CMK (cell line): ENCODE measurements around the gene PIKFYVE.
A peak's percentile ranks its signal among the peaks of the same experiment; 100 is the strongest.
"Not testable (repeated sequence)": the region's sequence is repeated elsewhere in the genome, so short reads cannot be mapped to it uniquely, and the experiment has no call there.

Experiments used
- DNase-seq: peaks from one replicate; pipeline ENCODE4 v3.0.0-alpha.2; 2010; ENCODE audit warnings: low read depth

The PIKFYVE gene, protein sequence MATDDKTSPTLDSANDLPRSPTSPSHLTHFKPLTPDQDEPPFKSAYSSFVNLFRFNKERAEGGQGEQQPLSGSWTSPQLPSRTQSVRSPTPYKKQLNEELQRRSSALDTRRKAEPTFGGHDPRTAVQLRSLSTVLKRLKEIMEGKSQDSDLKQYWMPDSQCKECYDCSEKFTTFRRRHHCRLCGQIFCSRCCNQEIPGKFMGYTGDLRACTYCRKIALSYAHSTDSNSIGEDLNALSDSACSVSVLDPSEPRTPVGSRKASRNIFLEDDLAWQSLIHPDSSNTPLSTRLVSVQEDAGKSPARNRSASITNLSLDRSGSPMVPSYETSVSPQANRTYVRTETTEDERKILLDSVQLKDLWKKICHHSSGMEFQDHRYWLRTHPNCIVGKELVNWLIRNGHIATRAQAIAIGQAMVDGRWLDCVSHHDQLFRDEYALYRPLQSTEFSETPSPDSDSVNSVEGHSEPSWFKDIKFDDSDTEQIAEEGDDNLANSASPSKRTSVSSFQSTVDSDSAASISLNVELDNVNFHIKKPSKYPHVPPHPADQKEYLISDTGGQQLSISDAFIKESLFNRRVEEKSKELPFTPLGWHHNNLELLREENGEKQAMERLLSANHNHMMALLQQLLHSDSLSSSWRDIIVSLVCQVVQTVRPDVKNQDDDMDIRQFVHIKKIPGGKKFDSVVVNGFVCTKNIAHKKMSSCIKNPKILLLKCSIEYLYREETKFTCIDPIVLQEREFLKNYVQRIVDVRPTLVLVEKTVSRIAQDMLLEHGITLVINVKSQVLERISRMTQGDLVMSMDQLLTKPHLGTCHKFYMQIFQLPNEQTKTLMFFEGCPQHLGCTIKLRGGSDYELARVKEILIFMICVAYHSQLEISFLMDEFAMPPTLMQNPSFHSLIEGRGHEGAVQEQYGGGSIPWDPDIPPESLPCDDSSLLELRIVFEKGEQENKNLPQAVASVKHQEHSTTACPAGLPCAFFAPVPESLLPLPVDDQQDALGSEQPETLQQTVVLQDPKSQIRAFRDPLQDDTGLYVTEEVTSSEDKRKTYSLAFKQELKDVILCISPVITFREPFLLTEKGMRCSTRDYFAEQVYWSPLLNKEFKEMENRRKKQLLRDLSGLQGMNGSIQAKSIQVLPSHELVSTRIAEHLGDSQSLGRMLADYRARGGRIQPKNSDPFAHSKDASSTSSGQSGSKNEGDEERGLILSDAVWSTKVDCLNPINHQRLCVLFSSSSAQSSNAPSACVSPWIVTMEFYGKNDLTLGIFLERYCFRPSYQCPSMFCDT (N-terminal part only)

DNA sequence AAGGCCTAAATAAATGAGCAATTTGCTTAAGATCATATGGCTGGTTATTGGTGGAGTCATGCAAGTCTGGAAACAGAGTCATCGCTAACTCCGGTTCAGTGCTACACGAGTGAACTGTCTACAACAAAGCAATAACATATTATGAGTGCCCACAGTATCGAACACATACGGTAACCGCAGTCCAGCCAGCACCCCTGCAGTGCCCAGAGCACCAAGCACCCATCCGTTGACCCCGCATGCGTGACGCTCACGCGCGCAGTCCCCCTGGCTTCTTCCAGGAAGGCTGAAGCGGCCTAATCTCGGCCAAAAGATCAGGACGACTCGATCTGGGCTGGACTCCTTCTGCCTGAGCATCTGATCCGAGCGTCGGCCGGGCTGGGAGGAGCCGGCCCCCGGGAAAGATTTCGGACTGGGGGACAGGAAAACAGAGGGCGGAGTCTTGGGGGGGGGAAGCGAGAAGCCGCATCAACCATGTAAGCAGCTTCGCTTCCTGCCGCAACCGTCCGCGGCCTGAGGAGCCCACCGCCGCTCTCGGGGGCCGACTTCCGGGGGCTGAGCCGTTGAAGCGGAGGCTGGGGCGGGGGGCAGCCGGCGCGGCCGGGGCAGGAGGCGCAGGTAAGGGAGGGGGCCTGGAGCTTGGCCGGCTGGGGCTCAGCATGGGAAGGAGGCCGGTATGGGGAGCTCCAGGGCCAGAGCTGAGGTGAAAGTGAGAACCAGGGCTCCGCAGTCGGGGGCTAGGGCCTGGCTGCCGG, at the start of gene PIKFYVE:
PIKFYVE (plus strand) TSS at position 455 of the 752 bp plus-strand sequence. CDS start 5,265 bp downstream, outside the sequence.
- DNase-seq = peak; percentile 96

DNA sequence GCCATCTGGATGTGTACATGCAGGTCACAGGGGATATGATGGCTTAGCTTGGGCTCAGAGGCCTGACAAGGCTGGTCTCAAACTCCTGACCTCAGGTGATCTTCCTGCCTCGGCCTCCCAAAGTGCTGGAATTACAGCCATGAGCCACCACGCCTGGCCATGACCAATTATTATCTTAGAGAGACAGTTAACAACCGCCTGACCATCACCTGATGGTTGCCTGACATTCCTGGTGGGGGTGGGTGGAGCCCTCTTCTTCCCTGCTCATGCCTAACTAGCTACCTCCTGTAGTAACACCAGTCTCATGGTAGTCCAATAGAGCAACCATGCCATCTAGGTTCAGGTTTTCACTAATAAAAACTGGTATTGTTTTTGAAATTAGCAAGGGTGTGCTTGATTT, 44.2 kb upstream of the PIKFYVE start:
- DNase-seq = not testable (repeated sequence)

DNA sequence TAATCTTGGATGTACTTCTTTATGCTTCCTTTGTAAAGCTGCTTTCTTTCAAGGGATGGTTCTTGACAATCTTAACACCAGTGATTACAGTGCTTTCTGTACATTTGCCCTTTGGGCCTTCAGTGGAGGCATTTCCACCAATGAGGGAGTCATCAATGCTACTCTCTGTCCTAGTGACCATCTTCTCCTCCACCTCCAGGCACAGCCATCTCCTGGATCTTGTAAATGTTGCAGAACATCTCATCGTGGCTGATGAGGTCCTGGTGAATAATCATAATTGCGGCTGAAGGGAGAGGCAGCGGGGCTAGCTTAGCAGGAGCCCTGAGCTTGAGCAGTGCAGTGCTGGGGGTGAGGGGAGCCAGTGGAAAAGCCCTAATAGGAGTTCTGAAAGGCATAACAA, 43.7 kb upstream of the PIKFYVE start:
- no peak for DNase-seq

DNA sequence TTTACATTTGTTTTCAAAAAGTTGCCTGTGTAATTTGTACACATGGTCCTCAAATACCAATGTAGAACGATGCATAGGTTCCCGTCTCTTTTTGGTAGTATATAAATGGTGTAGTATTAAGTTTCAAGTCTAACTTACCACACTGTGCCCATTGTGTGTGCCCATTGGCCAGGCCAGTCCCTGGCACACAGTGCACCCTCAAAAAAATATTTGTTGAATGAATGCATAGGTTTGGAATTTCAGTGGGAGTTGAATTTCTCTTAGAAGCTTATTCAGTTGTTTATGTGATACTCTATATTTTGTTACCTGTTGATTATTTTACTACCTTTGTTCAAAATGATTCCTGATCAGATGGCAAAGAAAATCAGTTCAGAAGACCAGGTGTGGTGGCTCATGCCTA, 41.3 kb upstream of the PIKFYVE start:
- DNase-seq = no peak

DNA sequence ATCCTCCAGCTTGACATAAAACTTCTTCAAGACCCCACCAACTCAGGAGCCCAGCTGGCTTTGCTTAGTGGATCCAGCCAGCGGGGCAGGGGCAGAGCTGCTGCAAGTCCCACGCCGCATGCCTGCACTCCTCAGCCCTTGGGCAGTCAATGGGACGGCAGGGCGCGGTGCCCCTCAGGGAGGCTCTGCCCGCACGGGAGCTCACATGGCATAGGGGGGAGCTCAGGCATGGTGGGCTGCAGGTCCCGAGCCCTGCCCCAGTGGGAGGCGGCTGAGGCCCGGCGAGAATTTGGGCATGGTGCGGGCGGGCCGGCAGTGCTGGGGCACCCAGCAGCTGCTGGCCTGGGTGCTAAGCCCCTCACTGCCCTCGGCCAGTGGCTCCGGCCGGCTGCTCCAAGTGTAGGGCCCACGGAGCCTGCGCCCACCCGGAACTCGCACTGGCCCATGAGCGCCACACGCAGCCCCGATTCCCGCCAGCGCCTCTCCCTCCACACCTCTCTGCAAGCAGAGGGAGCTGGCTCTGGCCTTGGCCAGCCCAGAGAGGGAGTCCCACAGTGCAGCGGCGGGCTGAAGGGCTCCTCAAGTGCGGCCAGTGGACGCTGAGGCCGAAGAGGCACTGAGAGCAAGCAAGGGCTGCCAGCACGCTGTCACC, 38.3 kb upstream of the PIKFYVE start:
- DNase-seq = no peak

DNA sequence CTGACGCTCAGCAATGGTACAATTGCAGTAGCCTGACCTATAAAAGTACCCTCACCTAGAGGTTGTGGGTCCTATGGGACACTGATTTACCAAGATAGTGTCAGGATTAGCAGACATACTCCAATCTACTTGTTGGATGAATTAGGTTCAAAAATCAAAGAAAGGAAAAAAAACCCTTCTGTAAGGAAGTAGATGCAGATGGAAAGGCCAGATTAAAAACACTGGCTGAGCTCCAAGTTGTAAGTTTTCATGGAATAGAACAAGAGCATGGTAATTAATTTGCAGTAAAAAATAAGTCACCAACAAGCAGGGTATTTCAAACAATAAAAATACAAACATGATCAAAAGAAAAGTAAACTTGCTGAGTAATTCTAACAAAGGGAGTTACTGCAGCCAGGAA, 37.6 kb upstream of the PIKFYVE start:
- no peak for DNase-seq

DNA sequence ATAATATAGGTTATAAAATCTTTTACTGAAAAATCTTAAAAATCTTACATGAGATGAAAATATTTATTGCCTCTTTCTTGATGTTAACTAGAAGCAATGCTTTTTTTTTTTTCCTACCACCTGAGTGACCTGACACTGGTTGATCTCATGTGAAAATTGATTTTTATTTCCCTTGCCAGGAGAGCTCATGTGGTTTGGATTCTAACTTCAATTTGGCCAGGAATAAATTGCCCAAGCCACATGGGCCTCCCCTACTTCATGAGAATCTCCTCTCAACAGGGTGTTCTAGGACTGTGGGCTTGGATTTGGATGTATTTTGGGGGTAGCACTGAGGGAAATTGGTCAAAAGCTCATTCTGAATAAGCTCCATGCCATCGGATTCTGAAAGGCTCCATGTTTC, 31.3 kb upstream of the PIKFYVE start:
- DNase-seq = no peak

DNA sequence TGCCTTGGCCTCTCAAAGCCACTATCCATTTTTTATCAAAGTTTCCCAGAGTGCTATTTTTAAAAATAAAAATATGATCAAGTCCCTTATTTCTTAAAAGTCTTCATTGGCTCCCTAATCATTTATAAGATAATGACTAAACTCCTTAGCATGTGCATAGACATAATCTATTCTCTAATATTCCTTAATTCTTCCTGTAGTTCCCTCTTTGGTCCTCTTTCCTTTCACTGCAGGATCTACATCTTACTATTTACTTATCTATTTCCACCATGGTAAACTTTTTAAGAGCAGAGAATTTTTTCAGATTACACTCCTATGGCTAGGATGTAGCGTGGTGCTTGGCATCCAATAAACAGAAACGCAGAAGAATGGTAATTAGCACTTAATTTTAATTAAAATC, 30.2 kb upstream of the PIKFYVE start:
- no peak for DNase-seq

DNA sequence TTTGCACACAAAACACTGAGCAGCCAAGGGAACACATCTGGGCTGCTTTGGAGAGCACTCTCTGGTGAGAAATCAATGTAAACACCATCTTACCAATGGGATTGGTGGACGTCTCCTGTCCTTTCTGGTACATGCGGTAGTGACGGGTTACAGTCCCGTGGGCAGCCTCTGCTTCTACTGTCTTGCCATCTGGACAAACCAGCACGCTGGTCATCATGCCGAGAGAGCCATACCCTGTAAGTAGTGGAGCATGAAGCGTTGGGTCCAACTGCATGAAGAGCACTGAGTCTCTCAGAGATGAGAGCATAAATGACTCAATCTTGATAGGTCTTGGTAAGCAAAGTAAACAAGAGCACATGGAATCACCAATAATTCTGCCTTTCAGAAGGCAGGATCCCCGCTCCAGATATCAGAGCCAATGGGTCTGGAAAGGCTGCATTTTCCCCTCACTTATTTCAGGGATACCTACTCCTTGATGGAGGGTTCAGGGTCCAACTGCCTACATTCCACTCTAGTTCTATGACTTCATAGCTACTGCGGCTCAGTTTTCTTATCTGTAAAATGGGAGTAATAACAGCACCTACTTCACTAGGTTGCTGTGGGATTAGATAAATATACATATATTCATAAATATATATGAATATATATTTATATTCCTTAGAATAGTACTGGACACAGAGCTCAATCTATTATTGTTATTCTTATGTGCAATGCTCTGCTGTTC, 26.1 kb upstream of the PIKFYVE start:
- DNase-seq = no peak

DNA sequence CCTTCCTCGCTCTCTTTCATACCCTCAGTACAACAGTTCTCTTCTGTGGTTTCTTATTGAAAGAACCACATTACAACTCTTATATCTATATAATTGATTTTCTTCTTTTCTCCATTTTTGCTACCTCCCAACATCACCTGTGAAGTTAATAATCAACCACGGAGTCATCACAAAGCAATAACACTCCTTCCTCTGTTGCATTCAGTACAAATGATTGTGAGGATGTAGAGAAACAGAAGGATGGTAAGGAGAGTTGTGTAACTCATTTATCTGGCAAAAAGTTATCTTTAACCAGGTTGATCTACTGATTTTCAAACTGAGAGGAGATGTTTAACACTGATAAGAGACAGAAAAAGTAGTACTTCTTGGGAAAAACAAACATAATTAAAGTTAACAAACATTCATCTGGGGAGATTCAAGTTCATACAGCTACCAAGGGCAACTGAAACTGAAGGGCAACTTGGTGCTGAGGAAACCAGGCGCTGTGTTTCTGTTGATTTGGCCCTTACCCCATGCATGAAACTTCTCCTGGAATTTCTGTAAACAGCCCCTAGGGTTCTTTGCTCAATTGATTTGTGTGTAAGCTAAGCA, 25.3 kb upstream of the PIKFYVE start:
- DNase-seq = no peak

DNA sequence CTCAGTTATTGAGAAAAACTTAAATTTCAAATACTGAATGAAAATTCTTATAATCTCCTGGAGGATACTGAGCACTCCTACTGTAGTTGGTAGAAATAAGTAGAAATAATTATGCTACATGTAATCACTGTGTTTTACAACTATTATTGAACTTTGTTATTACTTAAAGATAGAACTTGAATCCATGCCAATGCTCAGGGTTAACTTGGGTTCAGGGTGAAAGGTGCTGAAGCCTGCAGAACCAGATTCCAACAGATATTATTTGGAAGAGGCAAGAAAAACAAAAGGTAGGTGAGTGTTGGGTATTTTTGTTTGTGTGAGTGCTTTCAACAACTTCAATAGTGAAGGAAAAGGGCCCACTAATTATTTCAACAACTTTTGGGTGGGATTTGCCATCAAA, 21.6 kb upstream of the PIKFYVE start:
- DNase-seq = no peak

DNA sequence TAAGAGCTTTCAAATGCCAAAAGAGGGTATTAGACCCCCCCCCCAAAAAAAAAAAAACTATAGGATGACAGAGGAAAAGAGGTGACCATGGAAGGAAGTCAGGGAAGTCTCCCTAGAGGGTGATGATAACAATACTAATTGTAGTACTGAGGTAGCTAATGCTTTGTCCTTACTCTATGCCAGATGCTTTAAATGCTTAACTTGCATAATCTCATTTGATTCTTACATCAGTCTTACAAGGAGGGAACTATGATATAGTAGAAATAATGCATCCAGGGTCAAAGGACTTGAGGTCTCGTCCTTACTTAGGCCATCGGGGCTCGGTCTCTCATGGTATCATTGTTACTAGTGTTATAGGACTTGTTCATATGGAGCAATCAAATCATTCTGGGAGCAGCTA, 20.3 kb upstream of the PIKFYVE start:
- no peak for DNase-seq

DNA sequence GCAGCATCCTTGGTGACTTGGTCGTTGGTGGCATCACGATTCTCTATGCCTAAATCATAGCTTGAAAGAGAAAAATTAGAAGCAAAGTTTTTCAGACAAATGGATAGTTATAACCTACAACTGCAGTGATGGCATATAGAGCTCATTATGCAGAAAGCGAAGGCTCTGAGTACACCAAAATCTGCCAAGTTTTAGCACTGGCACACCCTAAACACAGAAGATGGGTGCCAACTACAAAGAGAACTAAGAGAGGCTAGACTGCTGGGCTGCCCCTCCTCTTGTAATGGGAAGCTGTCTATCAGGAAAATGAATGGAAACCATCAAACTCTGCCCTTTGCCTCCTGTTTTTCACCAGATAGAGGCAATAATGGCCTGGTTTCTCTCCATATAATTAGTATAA, 17.5 kb upstream of the PIKFYVE start:
- DNase-seq = no peak

DNA sequence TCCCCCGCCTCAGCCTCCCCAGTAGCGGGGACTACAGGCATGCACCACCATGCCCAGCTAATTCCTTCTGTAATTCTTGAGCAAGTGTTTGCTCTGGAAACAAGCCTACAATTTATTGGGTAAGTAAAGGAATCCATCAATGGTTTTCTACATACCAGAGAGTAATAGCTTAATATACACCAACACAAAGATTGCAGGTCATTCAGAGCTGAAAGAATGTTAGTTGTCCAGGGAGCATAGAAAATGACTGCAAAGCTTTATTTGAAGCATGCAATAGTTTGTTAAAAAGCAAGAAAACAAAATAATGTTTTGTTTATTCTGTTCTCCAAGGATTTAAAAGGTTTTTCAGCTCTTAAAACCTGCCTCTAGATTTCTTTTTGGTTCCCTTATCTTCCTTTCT, 16.8 kb upstream of the PIKFYVE start:
- DNase-seq = no peak

DNA sequence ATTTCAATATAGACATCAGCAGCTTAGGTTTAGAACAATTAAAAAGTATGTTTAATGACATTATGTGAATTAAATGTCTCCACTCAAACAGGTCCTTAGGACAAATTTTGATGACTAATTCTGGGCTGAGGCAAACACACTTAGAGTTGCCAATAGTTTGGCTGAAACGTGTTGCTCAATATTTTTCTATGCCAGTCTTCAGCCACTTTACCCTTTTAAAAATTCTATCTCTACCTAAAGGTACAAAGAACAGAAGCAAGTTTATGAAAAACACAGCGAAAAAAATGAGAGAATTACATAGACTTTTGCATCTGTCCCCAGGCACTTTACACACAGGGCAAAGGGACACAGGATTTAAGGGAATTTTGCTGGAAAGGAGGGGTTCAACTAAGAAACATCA, 15.7 kb upstream of the PIKFYVE start:
- no peak for DNase-seq

DNA sequence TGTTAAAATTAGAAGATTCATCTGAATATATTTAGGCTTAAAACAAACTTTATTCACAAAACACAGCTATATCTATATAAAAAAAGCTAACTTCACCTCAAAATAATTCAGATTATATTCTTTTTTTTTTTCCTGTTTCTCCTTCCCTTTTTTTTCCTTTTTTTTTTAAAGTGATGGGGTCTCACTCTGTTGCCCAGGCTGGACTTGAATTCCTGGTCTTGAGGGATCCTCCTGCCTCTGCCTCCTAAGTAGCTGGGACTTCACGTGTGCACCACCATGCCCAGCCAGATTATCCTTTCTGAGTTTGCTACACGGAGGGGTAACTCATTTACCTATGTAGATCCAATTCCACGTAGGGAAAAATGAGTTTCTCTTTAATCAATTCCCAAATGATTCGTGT, 15.0 kb upstream of the PIKFYVE start:
- DNase-seq = no peak

DNA sequence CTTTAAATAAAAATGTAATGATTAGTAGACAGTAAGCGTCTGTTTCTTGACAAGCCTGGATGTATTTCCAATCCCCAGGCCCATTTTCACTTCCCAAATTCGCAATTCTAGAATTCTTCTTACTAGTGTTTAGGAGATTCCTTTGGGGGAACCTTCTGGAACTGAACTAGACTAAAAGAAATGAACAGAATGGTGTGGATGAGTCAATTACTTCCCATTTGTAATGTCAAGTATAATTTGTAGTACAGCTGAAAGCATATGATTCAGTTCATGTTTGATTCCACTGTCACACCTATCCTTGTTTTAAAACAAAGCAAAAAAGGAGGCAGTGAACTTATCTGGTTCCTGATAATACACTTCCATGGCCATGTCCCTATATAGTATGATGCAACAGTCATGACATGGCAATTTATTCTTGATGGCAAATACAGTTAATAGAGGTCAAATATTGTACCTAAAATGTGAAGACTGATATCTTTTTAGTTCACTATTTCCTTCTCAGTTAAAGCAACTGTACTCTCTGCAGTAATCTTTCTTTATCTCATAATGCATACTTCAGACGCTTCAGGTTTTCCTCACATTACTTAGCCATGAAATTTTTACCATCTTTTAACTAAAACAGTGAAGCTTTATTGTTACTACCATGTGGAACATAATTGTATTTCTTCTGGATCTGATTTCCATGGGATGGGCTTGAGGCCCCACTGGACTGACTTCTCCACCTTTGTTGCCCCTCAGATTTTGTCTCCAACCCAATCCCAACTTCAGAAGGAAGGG, 13.2 kb upstream of the PIKFYVE start:
- DNase-seq = no peak

DNA sequence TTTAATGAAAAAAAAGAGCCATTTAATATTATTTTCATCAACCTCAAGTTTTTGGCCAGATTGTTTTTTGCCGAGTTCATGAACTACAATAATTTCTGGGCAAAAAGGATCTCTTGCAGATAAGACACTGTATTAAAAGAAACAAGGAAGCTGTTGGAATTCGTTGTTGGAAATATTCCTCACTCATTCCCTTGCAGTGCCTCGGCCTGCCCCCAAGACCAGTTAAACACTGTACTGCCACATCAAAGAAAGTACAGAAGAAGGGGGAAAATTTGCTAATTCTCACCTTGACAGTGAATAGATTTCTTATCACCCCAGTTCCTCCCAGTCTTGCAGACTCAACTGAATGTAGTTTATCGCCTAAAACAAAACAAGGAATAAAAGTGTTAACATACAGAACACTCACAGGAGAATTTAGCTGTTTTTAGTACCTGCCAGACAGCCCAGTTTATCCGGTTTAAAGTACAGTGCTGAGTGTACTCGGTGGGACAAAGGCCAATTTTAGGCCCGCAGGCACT, 12.4 kb upstream of the PIKFYVE start:
- no peak for DNase-seq
